Measurements from ENCODE around the gene ACSBG1.

DNA sequence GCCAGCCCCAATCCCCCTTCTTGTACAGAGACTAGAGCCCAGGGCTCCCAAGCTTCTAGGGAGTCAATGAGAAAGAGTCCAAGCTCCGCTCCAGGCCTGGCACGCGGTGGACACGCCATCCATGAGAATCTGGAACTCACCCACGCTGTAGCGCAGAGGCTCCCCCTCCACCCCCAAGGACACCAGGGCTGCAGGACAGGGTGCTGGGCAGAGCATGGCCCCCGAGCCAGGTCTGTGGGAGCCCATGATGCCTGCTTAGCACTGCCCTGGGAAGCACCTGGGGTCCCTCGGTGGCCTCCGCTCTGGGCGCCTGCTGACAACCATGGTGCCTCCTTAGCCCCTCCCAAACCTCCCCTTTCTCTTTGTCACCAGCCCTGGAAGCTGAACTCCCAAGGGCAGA, 28.5 kb downstream of the ACSBG1 start:
- TF ChIP-seq POLR2AphosphoS5 (IDR thresholded peaks at IDR 0.05; ENCODE audit: low read depth, low read length), result no peak
- TF ChIP-seq, protein P1, sequence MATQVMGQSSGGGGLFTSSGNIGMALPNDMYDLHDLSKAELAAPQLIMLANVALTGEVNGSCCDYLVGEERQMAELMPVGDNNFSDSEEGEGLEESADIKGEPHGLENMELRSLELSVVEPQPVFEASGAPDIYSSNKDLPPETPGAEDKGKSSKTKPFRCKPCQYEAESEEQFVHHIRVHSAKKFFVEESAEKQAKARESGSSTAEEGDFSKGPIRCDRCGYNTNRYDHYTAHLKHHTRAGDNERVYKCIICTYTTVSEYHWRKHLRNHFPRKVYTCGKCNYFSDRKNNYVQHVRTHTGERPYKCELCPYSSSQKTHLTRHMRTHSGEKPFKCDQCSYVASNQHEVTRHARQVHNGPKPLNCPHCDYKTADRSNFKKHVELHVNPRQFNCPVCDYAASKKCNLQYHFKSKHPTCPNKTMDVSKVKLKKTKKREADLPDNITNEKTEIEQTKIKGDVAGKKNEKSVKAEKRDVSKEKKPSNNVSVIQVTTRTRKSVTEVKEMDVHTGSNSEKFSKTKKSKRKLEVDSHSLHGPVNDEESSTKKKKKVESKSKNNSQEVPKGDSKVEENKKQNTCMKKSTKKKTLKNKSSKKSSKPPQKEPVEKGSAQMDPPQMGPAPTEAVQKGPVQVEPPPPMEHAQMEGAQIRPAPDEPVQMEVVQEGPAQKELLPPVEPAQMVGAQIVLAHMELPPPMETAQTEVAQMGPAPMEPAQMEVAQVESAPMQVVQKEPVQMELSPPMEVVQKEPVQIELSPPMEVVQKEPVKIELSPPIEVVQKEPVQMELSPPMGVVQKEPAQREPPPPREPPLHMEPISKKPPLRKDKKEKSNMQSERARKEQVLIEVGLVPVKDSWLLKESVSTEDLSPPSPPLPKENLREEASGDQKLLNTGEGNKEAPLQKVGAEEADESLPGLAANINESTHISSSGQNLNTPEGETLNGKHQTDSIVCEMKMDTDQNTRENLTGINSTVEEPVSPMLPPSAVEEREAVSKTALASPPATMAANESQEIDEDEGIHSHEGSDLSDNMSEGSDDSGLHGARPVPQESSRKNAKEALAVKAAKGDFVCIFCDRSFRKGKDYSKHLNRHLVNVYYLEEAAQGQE (IDR thresholded peaks at IDR 0.05; ENCODE audit: insufficient read depth in 1 of 2, low read depth in 2 of 2, low read length in 2 of 2), result no peak

All from PFSK-1 (cell line).